ENCODE results near the gene KRT25.

KRT25 gene

DNA sequence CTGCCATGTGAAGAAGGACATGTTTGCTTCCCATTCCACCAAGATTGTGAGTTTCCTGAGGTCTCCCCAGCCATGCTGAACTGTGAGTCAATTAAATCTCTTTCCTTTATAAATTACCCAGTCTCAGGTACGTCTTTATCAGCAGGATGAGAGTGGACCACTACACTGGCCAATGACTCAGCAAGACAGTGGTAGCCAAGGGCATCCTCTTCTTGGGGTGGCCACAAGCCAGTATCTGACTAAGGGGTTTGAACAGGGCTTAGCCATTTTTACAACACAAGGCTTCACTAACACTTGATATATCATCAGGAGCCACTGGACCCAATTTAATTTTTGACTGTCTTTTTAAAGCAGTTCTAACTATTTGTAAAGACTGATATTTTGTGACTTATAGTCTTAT lies 30.5 kb downstream of the KRT25 start:
- Histone ChIP-seq H3K4me1 (no peaks in the 10 kb centered on the region), H3K27me3 (peaks cover 71% of the 10 kb centered on the region), H3K9me3 (no peaks in the 10 kb centered on the region), H3K4me3 (ENCODE audit: low read depth, low read length) (no peak overlapping the region), H3K36me3 (no peaks in the 10 kb centered on the region)
- TF ChIP-seq, protein P1, sequence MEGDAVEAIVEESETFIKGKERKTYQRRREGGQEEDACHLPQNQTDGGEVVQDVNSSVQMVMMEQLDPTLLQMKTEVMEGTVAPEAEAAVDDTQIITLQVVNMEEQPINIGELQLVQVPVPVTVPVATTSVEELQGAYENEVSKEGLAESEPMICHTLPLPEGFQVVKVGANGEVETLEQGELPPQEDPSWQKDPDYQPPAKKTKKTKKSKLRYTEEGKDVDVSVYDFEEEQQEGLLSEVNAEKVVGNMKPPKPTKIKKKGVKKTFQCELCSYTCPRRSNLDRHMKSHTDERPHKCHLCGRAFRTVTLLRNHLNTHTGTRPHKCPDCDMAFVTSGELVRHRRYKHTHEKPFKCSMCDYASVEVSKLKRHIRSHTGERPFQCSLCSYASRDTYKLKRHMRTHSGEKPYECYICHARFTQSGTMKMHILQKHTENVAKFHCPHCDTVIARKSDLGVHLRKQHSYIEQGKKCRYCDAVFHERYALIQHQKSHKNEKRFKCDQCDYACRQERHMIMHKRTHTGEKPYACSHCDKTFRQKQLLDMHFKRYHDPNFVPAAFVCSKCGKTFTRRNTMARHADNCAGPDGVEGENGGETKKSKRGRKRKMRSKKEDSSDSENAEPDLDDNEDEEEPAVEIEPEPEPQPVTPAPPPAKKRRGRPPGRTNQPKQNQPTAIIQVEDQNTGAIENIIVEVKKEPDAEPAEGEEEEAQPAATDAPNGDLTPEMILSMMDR (IDR thresholded peaks at IDR 0.05; ENCODE audit: low read depth, low read length): no peak
- no peak for DNase-seq

DNA sequence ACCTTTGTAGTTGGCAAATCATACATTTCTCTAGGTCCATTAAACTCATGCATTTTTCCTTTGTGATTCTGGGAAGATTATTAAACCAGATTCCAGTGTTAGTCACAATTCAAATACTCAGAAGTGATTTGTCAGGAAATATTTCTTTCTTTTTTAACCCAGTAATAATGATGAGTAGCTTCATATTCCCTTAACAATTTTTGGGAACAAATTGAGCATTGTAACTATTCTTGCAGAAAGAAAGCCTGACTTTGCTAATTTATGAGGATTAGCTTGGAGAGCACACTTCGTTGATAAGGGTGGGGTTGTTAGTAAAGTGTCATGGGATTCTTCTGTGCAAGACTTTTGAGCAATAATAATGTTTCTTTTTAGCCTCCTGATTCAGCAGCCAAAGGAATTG lies 32.9 kb downstream of the KRT25 start:
- TF ChIP-seq, protein P1 (IDR thresholded peaks at IDR 0.05; ENCODE audit: low read depth, low read length): no peak
- Histone ChIP-seq H3K27me3 (peaks cover 82% of the 10 kb centered on the region), H3K9me3 (no peaks in the 10 kb centered on the region), H3K36me3 (no peaks in the 10 kb centered on the region), H3K4me3 (ENCODE audit: low read depth, low read length) (no peak overlapping the region), H3K4me1 (no peaks in the 10 kb centered on the region)
- no peak for DNase-seq

DNA sequence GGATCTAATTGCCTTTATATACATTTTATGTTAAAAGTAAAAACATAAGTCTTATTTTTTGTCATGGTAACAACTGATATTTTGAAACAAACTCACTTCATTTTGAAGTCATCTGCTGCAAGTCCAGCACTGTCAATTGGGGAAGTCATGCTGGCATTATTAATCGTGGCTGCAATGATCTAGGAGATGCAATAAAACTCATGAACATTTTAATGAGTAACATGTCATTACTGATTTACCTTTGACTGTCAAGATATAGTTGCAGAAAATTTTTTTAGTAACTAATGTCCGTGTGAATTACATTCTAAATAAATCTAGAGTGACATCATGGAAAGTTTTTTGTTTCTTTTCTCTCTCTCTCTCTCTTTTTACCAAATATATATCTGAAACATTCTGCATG lies 34.2 kb downstream of the KRT25 start:
- Histone ChIP-seq H3K9me3 (no peaks in the 10 kb centered on the region), H3K27me3 (peaks cover 77% of the 10 kb centered on the region), H3K4me3 (ENCODE audit: low read depth, low read length) (no peak overlapping the region), H3K36me3 (no peaks in the 10 kb centered on the region), H3K4me1 (no peaks in the 10 kb centered on the region)
- DNase-seq: no peak
- TF ChIP-seq, protein P1 (IDR thresholded peaks at IDR 0.05; ENCODE audit: low read depth, low read length): no peak

DNA sequence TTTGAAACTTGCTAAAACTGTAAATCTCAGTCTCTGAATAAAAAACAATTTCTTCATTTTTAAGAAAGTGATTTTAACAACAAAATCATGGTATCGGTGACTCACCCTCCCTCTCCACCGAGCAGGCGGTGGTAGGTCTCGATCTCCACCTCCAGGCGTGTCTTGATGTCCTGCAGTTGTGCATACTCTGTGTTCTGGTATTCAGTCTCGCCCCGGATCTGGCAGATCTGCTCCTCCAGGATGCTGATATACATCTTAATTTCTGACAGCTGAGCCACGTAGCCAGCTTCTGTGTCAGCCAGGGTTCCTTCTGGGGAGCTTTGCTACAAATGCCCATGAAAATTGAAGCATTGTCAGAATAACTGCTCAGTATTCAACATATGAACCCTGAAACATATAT lies 36.2 kb downstream of the KRT25 start:
- no peaks in the 10 kb centered on the region for H3K36me3 ChIP-seq
- H3K4me1 ChIP-seq: no peaks in the 10 kb centered on the region
- peaks cover 81% of the 10 kb centered on the region for H3K27me3 ChIP-seq
- no peak for DNase-seq
- no peak overlapping the region for H3K4me3 ChIP-seq (ENCODE audit: low read depth, low read length)
- no peaks in the 10 kb centered on the region for H3K9me3 ChIP-seq
- TF ChIP-seq, protein P1 (IDR thresholded peaks at IDR 0.05; ENCODE audit: low read depth, low read length): no peak

DNA sequence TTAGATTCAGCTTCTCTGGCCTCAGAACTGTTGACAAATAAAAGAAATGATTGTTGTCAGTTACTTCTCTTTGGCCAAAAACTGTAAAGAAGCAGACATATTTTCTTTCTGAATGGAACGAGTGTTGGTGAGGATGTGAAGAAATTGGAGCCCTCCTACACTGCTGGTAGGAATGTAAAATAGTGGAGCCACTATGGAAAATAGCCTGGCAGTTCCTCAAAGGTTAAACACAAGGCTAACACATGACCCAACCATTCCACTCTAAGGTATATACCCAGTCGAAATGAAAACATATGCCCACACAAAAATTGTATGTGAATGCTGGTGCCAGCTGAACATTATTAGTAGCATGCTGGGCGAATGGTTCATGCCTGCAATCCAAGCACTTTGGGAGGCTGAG lies 37.4 kb downstream of the KRT25 start:
- DNase-seq: no peak
- no peaks in the 10 kb centered on the region for H3K36me3 ChIP-seq
- H3K4me1 ChIP-seq: no peaks in the 10 kb centered on the region
- H3K9me3 ChIP-seq: no peaks in the 10 kb centered on the region
- no peak overlapping the region for H3K4me3 ChIP-seq (ENCODE audit: low read depth, low read length)
- TF ChIP-seq, protein P1 (IDR thresholded peaks at IDR 0.05; ENCODE audit: low read depth, low read length): no peak
- peaks cover 85% of the 10 kb centered on the region for H3K27me3 ChIP-seq

DNA sequence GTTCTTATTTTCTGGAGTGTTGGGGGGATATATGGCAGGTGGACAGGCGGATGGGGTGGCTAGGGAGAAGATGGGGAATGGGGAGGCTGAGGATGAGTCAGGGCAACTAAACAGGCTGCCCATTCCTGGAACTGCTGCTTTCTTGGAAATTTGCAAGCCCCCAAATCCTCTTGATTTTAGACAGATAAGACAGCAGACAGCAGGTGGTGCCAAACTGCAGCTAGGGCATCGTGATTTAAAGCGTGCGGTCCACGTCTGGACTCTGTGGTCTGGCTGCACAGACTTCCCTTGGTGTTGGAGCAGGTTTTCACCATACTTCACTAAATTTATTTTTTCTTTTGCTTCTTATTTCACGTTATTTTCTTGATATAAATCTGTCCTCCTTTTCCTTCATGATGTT lies 40.7 kb downstream of the KRT25 start:
- no peak for DNase-seq
- Histone ChIP-seq H3K9me3 (no peaks in the 10 kb centered on the region), H3K27me3 (peaks cover 87% of the 10 kb centered on the region), H3K4me3 (ENCODE audit: low read depth, low read length) (no peak overlapping the region), H3K4me1 (no peaks in the 10 kb centered on the region), H3K36me3 (no peaks in the 10 kb centered on the region)
- TF ChIP-seq, protein P1 (IDR thresholded peaks at IDR 0.05; ENCODE audit: low read depth, low read length): no peak

Data from BE2C (cell line).